ENCODE results near the gene LRRN3.

Gene LRRN3

GRCh38 chr7:111132833-111133232, 41.9 kb downstream of the LRRN3 start:
- TF ChIP-seq CTCF (IDR thresholded peaks at IDR 0.05; ENCODE audit: insufficient read depth, low read depth, low read length, missing control alignments): no peak
- DNase-seq (ENCODE audit: low read depth): no peak
- no peak overlapping the region for H3K4me3 ChIP-seq (ENCODE audit: low read depth, low read length)

- no peak for TF ChIP-seq CTCF (IDR thresholded peaks at IDR 0.05; ENCODE audit: insufficient read depth, low read depth, low read length, missing control alignments)
- H3K4me3 ChIP-seq (ENCODE audit: low read depth, low read length): peak overlapping the region; percentile 37
- DNase-seq (ENCODE audit: low read depth): peak; percentile 48
Measured at GRCh38 chr7:111137296-111138192, 46.6 kb downstream of the LRRN3 start.

GRCh38 chr7:111138193-111138569, 47.3 kb downstream of the LRRN3 start:
- DNase-seq (ENCODE audit: low read depth): peak; percentile 84
- peak overlapping the region; percentile 37 for H3K4me3 ChIP-seq (ENCODE audit: low read depth, low read length)
- no peak for TF ChIP-seq CTCF (IDR thresholded peaks at IDR 0.05; ENCODE audit: insufficient read depth, low read depth, low read length, missing control alignments)

GRCh38 chr7:111138586-111138985, 47.7 kb downstream of the LRRN3 start:
- TF ChIP-seq CTCF (IDR thresholded peaks at IDR 0.05; ENCODE audit: insufficient read depth, low read depth, low read length, missing control alignments): no peak
- H3K4me3 ChIP-seq (ENCODE audit: low read depth, low read length): no peak overlapping the region
- DNase-seq (ENCODE audit: low read depth): no peak

- TF ChIP-seq CTCF (IDR thresholded peaks at IDR 0.05; ENCODE audit: insufficient read depth, low read depth, low read length, missing control alignments): no peak
Measured at GRCh38 chr7:111140091-111140865, 49.4 kb downstream of the LRRN3 start.

GRCh38 chr7:111145472-111145871, 54.5 kb downstream of the LRRN3 start:
- no peak for DNase-seq (ENCODE audit: low read depth)
- TF ChIP-seq CTCF (IDR thresholded peaks at IDR 0.05; ENCODE audit: insufficient read depth, low read depth, low read length, missing control alignments): no peak
- no peak overlapping the region for H3K4me3 ChIP-seq (ENCODE audit: low read depth, low read length)

More at GRCh38 chr7:111140091-111140865, 49.4 kb downstream of the LRRN3 start:
- H3K4me3 ChIP-seq (ENCODE audit: low read depth, low read length): no peak overlapping the region
- DNase-seq (ENCODE audit: low read depth): no peak

All from GM12865 (cell line).